GM21447 (cell line): ENCODE data around the gene FGD3.
A peak's percentile ranks its signal among the peaks of the same experiment; 100 is the strongest.

Experiments used
- ATAC-seq: cut with Tn5 transposase; IDR thresholded peaks from one replicate; pipeline ENCODE4 v1.9.1; 2021; ENCODE audit not compliant: unreplicated experiment

Gene FGD3

GRCh38 chr9:93026640-93027039, 79.3 kb downstream of the FGD3 start:
- no peak for ATAC-seq

DNA sequence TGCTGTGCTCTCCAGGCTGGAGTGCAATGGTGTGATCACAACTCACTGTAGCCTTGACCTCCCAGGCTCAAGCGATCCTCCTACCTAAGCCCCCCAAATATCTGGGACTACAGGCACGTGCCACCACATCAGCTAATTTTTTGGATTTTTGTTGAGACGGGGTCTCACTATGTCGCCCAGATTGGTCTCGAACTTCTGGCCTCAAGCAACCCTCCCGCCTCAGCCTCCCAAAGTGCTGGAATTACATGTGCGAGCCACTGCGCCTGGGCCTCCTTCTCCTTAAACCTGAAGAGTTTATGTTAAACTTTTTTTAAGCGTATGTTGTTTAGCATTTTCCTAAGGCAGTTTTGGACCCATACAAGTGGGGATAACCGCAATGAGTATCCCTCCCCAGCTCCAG, 80.4 kb downstream of the FGD3 start:
- ATAC-seq, result no peak

DNA sequence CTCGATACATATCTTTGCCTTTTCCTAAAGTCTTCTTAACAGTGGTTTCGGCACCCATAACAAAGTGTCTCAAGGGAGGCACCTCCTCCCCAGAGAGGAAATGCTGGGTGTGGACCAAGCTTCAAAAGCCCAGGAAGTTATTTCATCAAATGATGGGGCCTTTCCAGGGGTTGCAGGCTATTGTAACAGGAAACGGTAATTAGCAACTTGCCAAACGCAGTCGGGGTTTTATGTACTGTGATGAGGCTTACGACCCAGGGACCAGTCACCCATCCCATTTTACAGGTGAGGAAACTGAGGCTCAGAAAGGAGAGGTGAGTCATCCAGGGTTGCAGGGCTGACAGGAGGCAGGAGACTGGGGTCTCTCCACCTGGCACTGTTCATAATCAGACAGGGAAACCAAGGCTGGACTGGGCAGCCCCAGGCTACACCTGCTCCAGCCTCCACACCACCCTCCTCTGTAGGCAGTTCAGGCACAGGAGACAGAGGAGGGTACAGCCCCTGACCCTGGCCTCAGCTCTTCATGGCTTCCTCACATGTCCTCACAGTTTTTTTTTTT, 81.2 kb downstream of the FGD3 start:
- ATAC-seq, result peak; percentile 63

DNA sequence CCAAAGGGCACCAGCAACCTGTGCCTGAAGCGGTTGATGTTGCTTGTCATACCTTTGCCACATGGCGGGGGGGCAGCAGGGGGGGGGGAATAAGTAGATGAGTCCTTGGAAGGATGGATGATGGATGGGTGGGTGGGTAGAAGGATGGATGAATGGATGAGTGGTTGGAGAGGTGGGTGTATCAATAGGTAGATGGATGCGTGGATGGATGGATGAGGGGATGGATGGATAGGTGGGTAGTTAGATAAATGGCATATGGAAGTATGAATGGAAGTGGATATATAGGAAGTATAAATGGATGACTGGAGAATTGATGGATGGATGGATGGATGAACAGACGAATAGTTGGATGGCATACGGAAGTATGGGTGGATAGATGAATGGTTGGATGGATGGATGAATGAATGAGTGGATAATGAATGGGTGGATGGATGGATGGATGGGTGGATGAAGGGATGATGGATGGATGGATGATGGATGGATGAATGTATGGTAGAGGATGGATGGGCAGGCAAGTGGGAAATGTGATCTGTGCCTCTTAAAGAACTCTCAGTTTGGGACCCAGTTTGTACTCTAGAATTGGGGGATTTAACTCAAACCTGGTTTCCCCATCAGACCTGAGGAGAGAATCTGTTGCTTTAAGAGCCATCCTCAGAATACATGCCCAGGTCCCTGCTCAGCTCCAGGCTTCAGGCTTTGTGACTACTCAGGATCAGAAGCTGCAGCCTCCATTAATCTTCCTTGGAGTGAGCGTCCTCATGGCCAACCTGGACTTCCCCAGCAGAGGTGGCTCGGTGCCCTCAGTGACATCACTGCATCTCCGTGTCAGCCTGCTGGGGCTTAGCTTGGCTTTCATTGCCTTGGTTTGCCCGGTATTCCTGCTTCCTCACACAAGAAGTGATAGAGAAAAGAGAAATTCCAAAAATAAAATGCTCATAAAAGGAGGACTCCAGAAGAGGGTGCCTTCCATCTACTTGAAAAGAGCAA, 83.6 kb downstream of the FGD3 start:
- no peak for ATAC-seq

GRCh38 chr9:93031629-93032430, 84.5 kb downstream of the FGD3 start:
- ATAC-seq, result no peak

DNA sequence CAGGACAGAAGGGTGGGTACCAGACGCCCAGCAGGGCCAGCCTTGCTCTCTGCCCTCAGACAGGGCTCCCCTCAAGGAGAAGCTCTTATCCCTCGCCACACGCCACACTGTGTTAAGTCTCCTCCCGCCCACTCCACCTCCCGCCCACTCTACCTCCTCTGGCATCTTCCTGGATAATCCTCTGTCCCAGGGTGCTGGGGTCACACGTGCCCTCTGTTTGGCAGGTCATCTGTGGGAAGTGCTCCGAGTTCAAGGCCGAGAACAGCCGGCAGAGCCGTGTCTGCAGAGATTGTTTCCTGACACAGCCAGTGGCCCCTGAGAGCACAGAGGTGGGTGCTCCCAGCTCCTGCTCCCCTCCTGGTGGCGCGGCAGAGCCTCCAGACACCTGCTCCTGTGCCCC, 85.2 kb downstream of the FGD3 start:
- no peak for ATAC-seq

GRCh38 chr9:93033531-93033930, 86.2 kb downstream of the FGD3 start:
- ATAC-seq, result no peak

DNA sequence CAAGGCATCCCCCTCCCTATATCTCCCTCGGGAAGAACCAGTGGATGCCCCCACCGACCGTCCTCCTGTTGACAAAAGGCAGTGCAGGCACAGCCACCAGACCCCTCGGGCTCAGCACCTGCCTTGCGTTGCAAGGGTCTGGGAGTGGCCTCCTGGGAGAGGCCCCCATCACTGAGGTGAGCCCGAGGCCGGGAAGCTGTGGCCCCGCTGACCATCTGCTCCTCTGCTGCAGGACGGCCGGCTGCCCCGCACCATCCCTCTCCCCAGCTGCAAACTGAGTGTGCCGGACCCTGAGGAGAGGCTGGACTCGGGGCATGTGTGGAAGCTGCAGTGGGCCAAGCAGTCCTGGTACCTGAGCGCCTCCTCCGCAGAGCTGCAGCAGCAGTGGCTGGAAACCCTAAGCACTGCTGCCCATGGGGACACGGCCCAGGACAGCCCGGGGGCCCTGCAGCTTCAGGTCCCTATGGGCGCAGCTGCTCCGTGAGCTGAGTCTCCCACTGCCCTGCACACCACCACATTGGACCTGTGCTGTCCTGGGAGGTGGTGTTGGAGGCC, 87.9 kb downstream of the FGD3 start:
- ATAC-seq, result no peak

DNA sequence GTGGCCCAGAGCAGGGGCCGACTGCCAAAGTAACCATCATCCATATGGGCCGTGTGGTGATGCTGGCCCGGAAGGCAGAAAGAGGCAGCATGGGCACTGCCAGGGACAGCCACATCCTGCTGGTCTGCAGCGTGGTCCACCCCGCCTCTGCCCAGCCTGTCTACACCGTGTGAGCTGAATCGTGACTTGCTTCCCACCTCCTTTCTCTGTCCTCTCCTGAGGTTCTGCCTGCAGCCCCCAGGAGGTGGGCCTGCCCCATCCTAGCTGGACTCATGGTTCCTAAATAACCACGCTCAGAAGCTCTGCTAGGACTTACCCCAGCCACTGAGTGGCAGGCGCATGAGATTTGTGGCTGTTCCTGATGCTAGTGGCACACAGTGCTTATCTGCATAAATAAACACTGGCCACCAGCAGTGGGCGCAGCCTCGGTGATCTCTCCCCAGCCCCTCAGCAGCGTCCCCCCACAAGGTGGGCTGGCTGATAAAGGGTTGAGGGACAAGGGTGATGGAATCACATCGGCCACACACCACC, 88.6 kb downstream of the FGD3 start:
- no peak for ATAC-seq

DNA sequence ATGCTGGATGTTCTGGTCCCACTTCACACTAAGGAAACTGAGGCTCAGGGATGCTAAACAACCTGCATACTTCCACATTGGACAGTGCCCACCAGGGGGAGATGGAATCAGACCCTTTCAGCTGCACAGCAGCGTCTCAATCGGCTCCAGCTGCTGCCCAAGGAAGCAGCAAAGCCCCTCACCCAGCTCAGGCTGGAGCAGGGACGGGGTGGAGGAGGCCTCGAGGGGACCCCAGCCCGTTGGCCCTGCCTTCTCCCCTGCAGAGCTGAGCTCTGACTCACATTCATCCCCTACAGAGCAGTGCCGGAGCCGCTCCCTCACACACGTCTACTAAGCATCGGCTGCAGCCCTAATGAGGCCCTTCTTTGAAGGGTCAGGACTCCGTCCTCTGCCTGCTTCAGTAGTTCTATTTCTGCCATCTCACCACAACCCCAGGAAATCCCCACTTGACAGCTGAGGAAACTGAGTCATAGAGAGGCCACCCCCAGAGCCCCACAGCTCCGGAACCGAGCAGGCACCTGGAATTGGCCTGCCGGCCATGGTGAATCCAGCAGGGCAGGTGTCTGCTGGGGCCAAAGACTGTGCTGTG, 89.7 kb downstream of the FGD3 start:
- no peak for ATAC-seq

GRCh38 chr9:93037476-93037971, 90.2 kb downstream of the FGD3 start:
- no peak for ATAC-seq

GRCh38 chr9:93038918-93039317, 91.6 kb downstream of the FGD3 start:
- ATAC-seq, result no peak

DNA sequence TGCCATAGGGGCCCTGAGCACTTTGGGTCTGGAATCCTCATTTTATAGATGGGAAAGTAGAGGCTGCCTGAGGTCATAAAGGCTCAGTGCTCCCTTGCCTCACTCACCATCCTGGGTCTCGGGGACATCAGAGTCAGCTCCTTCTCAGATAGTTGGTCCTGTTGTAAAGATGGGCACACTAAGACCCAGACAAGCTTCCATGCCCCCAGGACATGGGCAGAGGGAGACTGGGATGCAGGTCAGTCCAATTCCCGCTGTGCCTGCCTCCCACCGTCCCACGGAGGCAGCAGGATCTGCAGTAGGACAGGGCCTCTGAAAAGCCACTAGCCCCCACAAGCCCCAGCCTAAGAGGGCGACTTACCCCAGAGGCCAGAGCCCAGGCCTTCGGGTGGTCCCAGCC, 92.1 kb downstream of the FGD3 start:
- no peak for ATAC-seq

DNA sequence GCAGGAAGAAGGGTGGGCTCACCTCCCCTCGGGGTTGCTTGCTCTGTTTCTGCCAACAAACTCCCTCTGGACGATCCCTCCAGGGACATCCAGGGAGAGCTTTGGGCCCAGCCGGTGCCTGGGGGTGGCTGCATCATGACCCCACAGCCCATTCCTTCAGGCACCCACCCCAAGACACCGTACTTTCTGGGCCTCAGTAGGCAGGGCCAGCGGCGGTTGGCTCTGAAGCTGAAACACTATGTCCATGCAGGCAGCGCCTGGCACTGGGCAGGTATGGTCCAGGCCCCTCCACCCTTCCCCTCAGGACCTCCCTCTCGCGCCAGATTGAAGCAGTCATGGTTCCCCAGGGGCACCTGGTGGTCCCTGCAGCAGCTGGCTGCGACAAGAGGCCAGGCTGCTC, 92.7 kb downstream of the FGD3 start:
- ATAC-seq, result no peak

GRCh38 chr9:93040409-93040808, 93.1 kb downstream of the FGD3 start:
- no peak for ATAC-seq

DNA sequence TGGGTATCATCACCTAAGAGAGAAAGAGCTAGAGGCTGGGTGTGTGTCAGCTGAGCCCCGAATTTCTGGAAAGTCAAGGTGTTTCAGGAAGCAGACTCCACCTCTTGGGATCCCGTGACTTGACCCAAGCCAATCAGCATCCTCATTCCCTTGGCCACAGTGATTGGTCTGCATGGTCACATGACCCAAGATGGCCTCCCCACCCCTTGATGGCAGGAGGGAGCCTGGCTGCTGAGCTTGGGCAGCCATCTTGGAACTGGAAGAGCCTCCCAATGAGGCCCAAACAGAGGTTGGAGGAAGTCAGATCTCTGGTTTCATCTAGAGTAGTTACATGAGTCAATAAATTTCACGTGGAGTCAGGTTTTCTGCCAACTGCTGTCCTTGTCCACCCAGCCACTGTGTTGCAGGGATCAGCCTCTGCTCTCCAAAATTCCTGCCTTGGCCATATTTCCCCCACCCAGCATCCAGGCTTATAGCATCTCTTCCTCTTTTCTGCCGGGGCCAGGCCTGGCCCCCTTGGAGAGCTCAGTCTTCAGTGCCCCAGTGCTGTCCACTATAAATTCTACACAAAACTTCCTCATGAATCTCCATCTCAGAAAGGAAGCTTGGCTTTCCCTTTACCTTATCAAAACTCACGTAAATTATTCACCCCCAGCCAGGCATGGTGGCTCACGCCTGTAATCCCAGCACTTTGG, 93.9 kb downstream of the FGD3 start:
- ATAC-seq, result no peak

DNA sequence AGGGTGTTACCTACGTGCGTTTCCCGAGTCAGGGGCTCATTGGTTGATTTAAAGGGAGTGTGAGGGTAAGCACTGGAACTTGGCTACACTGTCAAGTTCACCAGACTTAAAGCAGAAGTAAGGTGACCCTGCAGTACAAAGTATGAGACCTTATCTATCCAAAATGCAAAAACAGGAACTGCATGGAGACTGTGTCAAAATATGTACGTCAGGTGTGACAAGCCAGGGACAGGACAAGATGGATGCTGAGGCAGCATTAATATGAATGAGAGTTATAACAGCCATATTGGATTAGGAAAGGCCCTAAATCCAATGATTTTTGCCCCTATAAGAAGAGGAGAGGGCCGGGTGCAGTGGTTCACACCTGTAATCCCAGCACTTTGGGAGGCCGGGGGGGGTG, 95.8 kb downstream of the FGD3 start:
- ATAC-seq, result no peak

GRCh38 chr9:93045521-93045920, 98.2 kb downstream of the FGD3 start:
- no peak for ATAC-seq

DNA sequence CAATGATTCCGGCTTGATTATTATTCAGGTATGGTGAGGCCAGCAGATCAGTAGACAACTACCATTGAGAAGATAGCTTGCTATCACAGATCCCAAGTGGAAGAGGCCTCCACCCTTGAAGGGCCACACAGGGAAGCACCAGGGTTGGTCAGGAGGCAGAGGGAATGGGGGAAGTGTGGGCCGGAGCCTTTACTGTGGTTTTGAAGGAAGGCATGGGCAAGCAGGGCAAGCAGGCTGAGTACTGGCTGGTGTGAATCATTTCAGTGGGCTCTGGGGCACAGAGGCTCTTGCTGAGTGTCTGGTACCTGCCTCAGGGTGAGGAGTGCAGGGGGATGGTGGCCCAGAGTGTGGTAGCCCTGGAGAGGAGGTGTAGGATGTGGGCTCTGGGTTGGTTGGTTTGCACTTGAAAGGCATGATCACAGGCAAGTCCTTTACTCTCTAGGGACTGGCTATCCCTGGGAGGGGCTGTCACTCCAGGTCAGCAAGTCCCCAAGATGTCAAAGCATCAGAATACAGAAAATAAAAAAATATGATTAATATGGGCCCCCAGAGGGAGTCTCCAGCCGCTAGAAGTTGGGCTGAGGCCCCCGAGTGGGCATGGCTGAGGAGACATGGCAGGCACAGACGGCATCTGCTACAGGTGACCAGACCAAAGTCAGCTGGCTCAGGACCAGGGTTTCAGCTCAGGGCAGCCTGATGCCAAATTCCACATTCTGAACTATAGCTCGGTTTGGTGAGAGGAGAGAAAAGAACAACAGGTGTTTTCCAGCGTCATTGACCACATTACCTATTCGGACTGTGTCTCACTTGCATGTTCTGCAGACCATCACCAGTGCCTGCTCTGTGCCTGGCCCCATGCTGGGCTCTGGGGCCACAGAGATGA, 101.5 kb downstream of the FGD3 start:
- no peak for ATAC-seq
